ENCODE data around the gene IGFALS. TPM values are rescaled to one million over a fixed set of nuclear protein-coding genes. Genes with fewer than 3 reads are reported as not detected.

IGFALS gene
- total and polyA plus RNA-seq, 2 experiments from 2014 or later, result 0.16 TPM; not detected in 1

GRCh38 chr16:1775846-1776671 is 17.4 kb downstream of the IGFALS start:
- Histone ChIP-seq H3K27me3 (ENCODE audit: insufficient read depth) (no peaks in the 10 kb centered on the region), H3K4me1 (ENCODE audit: insufficient read depth) (no peaks in the 10 kb centered on the region), H3K36me3 (ENCODE audit: insufficient read depth) (no peaks in the 10 kb centered on the region), H3K27ac (ENCODE audit: low read depth) (no peak overlapping the region), H4K20me1 (replicated peaks; ENCODE audit: insufficient read depth) (peaks cover 13% of the 10 kb centered on the region; the same call in 1 of the 2 replicates), H3F3A (replicated peaks; ENCODE audit: low read depth) (peaks cover 10% of the 10 kb centered on the region; the same call in 1 of the 2 replicates), H2AFZ (no peak overlapping the region), H3K4me2 (no peak overlapping the region), H3K79me2 (replicated peaks; ENCODE audit: insufficient read depth) (peaks cover 15% of the 10 kb centered on the region), H3K4me3 (no peak overlapping the region), H3K9me2 (ENCODE audit: insufficient read depth) (no peaks in the 10 kb centered on the region)
- DNase-seq (ENCODE audit: low spot score) (no peak), ATAC-seq (no peak)
- peaks cover 14% of the 10 kb centered on the region for H3K36me3 Mint-ChIP-seq (ENCODE audit: low read depth)
- TF ChIP-seq POLR2AphosphoS5 (IDR thresholded peaks at IDR 0.05; ENCODE audit: low read depth) (no peak), CTCF (conservative IDR thresholded peaks at IDR 0.05; ENCODE audit: low read depth in 2 of 2) (no peak), NANOG (IDR thresholded peaks at IDR 0.05; ENCODE audit: borderline replicate concordance) (no peak), EZH2 (IDR thresholded peaks at IDR 0.05; ENCODE audit: low read depth, unreplicated experiment) (no peak), ZNF331 (CRISPR knock-in tag; IDR thresholded peaks at IDR 0.05; ENCODE audit: low read depth) (no peak), CREB1 (CRISPR knock-in tag; IDR thresholded peaks at IDR 0.05; ENCODE audit: low read depth) (no peak), ZNF114 (CRISPR knock-in tag; IDR thresholded peaks at IDR 0.05) (no peak), ZNF462 (CRISPR knock-in tag; IDR thresholded peaks at IDR 0.05) (no peak), STAT1 (IDR thresholded peaks at IDR 0.05; ENCODE audit: unreplicated experiment) (no peak)
- peaks cover 24% of the 10 kb centered on the region for H3K27me3 Mint-ChIP-seq (ENCODE audit: insufficient read depth, low read depth, poor library complexity)
- peaks cover 4% of the 10 kb centered on the region; the same call in 2 of the 3 replicates for H3K9me3 Mint-ChIP-seq
- no peak overlapping the region for H3K27ac Mint-ChIP-seq
- H3K4me1 Mint-ChIP-seq, result peaks cover 4% of the 10 kb centered on the region
- H3K4me3 Mint-ChIP-seq, result no peak overlapping the region

Data from GM23338 (cell line).